Panc1 (cell line): ENCODE results near the gene CREB3L2. TPM values are rescaled to one million over a fixed set of nuclear protein-coding genes. Genes with fewer than 3 reads are reported as not detected.

Experiments
- ATAC-seq: fragments of 200-7000 bp; cut with Tn5 transposase; 2 replicates; pipeline ENCODE4 v1.9.1; 2020; ENCODE audit warnings: mild to moderate bottlenecking, moderate library complexity
- BruUV-seq: library from RNA; stranded (reverse); fragments of 400-500 nt; replicated peaks from 2 replicates; lab custom pipeline; 2021; lab: Mats Ljungman, UMichigan
- CTCF ChIA-PET: fragments of 300-600 bp; sonication (Branson Sonifier 250); formaldehyde crosslinking; loops from one replicate; lab custom pipeline; 2022; ENCODE audit warnings: antibody characterized with exemption; lab: Charles Lee
- POLR2A ChIA-PET: fragments of 300-600 bp; sonication (Branson Sonifier 250); formaldehyde crosslinking; loops from one replicate; lab custom pipeline; 2022; ENCODE audit warnings: antibody characterized with exemption; lab: Charles Lee
- DNase-seq: peaks from one replicate; pipeline ENCODE4 v3.0.0-alpha.2; 2010; ENCODE audit warnings: low read depth, low spot score
- H3K27ac ChIP-seq: 2 replicates; pipeline ENCODE4 v1.5.1; 2011; ENCODE audit warnings: mild to moderate bottlenecking, low read length, inconsistent platforms
- H3K27me3 ChIP-seq: fragments of 200-500 bp; sonication (Bioruptor generic); 2 replicates; pipeline ENCODE4 v1.6.0; 2014; ENCODE audit warnings: low read length, inconsistent platforms; ENCODE audit not compliant: control insufficient read depth, insufficient read depth
- H3K36me3 ChIP-seq: fragments of 200-500 bp; sonication (Bioruptor generic); 2 replicates; pipeline ENCODE4 v1.5.1; 2014; ENCODE audit warnings: inconsistent platforms, mild to moderate bottlenecking, low read length, moderate library complexity; ENCODE audit not compliant: control insufficient read depth, insufficient read depth
- H3K4me1 ChIP-seq: 2 replicates; pipeline ENCODE4 v1.5.1; 2011; ENCODE audit warnings: inconsistent platforms, mild to moderate bottlenecking, low read length, moderate library complexity; ENCODE audit not compliant: control insufficient read depth, insufficient read depth
- H3K4me3 ChIP-seq, 2 experiments: 2 replicates each; pipeline ENCODE4 v1.5.1; 2011 to 2012; ENCODE audit warnings: low read depth in 2 of 2, low read length in 2 of 2, mild to moderate bottlenecking in 2 of 2, inconsistent platforms in 1 of 2, moderate library complexity in 1 of 2
- H3K9me3 ChIP-seq: fragments of 200-500 bp; sonication (Bioruptor generic); 2 replicates; pipeline ENCODE4 v1.5.1; 2014; ENCODE audit warnings: low read depth, mild to moderate bottlenecking, inconsistent platforms, low read length, moderate library complexity; ENCODE audit not compliant: control insufficient read depth, insufficient read depth
- POLR2AphosphoS5 ChIP-seq: IDR thresholded peaks from 2 replicates; pipeline ENCODE4 v1.6.1; 2012; ENCODE audit warnings: mild to moderate bottlenecking, low read depth, low read length, moderate library complexity
- REST ChIP-seq, 2 experiments: IDR thresholded peaks; 2 replicates each; pipeline ENCODE4 v1.6.1; 2011 to 2012; ENCODE audit warnings: low read depth in 2 of 2, control low read depth in 1 of 2, low read length in 1 of 2, mild to moderate bottlenecking in 1 of 2, moderate library complexity in 1 of 2; ENCODE audit not compliant: insufficient read depth in 1 of 2
- SIN3A ChIP-seq: IDR thresholded peaks from 2 replicates; pipeline ENCODE4 v1.6.1; 2012; ENCODE audit warnings: low read depth, mild to moderate bottlenecking, low read length, moderate library complexity, borderline replicate concordance; ENCODE audit not compliant: insufficient read depth
- TCF7L2 ChIP-seq: IDR thresholded peaks from 2 replicates; pipeline ENCODE4 v1.6.1; 2011; ENCODE audit warnings: mild to moderate bottlenecking, low read depth, low read length, inconsistent platforms
- in situ Hi-C: cut with HindIII; loops from 2 replicates; pipeline ENCODE4 v1.10.0; 2016; ENCODE audit warnings: low sequenced_read_pairs, low pct_unique_long_range_greater_than_20kb
- intact Hi-C: fragments of 100-400 bp; cut with micrococcal nuclease; formaldehyde crosslinking; loops from one replicate; pipeline ENCODE4 v1.10.0; 2022; ENCODE audit not compliant: unreplicated experiment
- total RNA-seq: library from RNA; stranded (reverse); gene quantifications from one replicate; pipeline ENCODE4 v1.2.1, GENCODE V29; 2021; ENCODE audit not compliant: unreplicated experiment
- TF ChIP-seq, protein P1 (sequence below): fragments of 450-650 bp; IDR thresholded peaks from 2 replicates; pipeline ENCODE4 v1.5.1; 2017; ENCODE audit warnings: mild to moderate bottlenecking

Gene CREB3L2
- total RNA-seq, 1 experiment from 2014 or later = 22.7 TPM

DNA sequence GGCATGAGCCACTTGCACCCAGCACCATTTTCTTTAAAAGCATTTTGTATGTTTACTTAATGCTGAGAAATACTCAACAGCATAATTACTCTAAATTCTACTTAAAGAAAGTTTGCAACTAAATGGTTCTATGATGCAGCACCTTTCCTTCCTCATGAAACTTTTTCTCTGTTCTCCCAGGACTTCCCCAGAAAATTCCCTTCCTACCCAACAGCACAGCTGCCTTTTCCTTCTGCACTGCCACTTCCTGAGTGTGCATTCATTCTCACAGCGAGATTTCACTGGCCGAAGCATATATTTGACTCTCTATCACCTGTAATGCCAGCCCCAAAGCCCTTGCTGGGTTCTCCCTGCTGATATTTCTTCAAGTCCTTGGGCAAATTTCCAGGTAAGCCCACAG lies 113.6 kb downstream of the CREB3L2 start:
- ATAC-seq (no peak), DNase-seq (no peak)
- Histone ChIP-seq H3K27me3 (no peaks in the 10 kb centered on the region), H3K4me1 (no peaks in the 10 kb centered on the region), H3K9me3 (no peaks in the 10 kb centered on the region), H3K36me3 (no peaks in the 10 kb centered on the region), H3K4me3 (no peak overlapping the region), H3K27ac (no peak overlapping the region)
- intact Hi-C loops = no loop called here
- in situ Hi-C loops = no loop called here
- POLR2A ChIA-PET = no interaction called here
- no TSS peak for BruUV-seq
- CTCF ChIA-PET = no interaction called here
- TF ChIP-seq TCF7L2 = no peak
- no peak for TF ChIP-seq POLR2AphosphoS5
- no peak for TF ChIP-seq REST (IDR thresholded peaks at IDR 0.05; ENCODE audit: insufficient read depth in 1 of 2, low read depth in 2 of 2, low read length in 1 of 2)
- no peak for TF ChIP-seq SIN3A
- TF ChIP-seq, protein P1, sequence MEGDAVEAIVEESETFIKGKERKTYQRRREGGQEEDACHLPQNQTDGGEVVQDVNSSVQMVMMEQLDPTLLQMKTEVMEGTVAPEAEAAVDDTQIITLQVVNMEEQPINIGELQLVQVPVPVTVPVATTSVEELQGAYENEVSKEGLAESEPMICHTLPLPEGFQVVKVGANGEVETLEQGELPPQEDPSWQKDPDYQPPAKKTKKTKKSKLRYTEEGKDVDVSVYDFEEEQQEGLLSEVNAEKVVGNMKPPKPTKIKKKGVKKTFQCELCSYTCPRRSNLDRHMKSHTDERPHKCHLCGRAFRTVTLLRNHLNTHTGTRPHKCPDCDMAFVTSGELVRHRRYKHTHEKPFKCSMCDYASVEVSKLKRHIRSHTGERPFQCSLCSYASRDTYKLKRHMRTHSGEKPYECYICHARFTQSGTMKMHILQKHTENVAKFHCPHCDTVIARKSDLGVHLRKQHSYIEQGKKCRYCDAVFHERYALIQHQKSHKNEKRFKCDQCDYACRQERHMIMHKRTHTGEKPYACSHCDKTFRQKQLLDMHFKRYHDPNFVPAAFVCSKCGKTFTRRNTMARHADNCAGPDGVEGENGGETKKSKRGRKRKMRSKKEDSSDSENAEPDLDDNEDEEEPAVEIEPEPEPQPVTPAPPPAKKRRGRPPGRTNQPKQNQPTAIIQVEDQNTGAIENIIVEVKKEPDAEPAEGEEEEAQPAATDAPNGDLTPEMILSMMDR = no peak

DNA sequence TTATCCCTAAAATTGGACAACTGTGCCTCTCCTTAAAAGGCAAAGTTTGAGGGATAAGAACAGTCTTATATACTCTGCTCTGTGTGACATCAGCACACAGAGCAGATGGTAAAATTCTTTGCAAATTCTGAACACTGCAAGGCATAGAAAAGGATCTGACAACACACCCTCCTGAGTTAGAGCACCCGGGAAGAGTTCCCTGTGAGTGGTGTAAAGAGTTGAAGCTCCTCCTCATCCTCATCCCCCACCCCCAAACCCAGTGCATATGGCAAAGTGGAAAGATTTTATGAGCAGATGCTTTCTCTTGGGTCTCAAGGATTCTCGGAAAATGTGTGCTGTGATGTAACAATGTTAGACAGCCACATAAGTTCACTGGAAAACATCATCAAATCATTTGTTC lies 115.1 kb downstream of the CREB3L2 start:
- Histone ChIP-seq H3K27me3 (no peaks in the 10 kb centered on the region), H3K9me3 (no peaks in the 10 kb centered on the region), H3K4me1 (no peaks in the 10 kb centered on the region), H3K4me3 (no peak overlapping the region), H3K36me3 (no peaks in the 10 kb centered on the region), H3K27ac (no peak overlapping the region)
- no peak for ATAC-seq
- no TSS peak for BruUV-seq
- TF ChIP-seq REST (IDR thresholded peaks at IDR 0.05; ENCODE audit: insufficient read depth in 1 of 2, low read depth in 2 of 2, low read length in 1 of 2) (no peak), POLR2AphosphoS5 (no peak), TCF7L2 (no peak), SIN3A (no peak)
- TF ChIP-seq, protein P1 = no peak
- CTCF ChIA-PET = no interaction called here
- no peak for DNase-seq
- in situ Hi-C loops (no loop called here), intact Hi-C loops (no loop called here)
- POLR2A ChIA-PET = no interaction called here
